Endothelial cell of umbilical vein (primary cell): ENCODE data around the gene CDKN3. TPM values are rescaled to one million over a fixed set of nuclear protein-coding genes. Genes with fewer than 3 reads are reported as not detected.

ENCODE experiments used
- BruUV-seq: library from RNA; stranded (reverse); fragments of 400-500 nt; replicated peaks from 2 replicates; lab custom pipeline; 2021; lab: Mats Ljungman, UMichigan
- CTCF ChIA-PET: fragments of 300-600, 350-600 bp; sonication (Branson Sonifier 250); formaldehyde crosslinking; loops from one replicate; lab custom pipeline; 2021; ENCODE audit warnings: antibody characterized with exemption, inconsistent platforms; lab: Charles Lee
- POLR2A ChIA-PET: fragments of 300-600, 350-600 bp; sonication (Branson Sonifier 250); formaldehyde crosslinking; loops from one replicate; lab custom pipeline; 2021; ENCODE audit warnings: antibody characterized with exemption, inconsistent platforms; lab: Charles Lee
- DNase-seq: peaks from one replicate; pipeline ENCODE4 v3.0.0-alpha.2; 2011; ENCODE audit warnings: low read depth, low spot score
- FAIRE-seq: peaks from 2 replicates; lab custom pipeline; 2011; peaks lifted over from hg19 to GRCh38; lab: Jason Lieb, UNC
- H2AFZ ChIP-seq: 2 replicates; pipeline ENCODE4 v1.6.0; 2012; ENCODE audit warnings: low read depth, low read length, control low read depth, inconsistent platforms
- H3K27ac ChIP-seq: 2 replicates; pipeline ENCODE4 v1.5.1; 2011; ENCODE audit warnings: low read depth, mild to moderate bottlenecking, control low read depth, low read length, moderate library complexity; ENCODE audit not compliant: insufficient read depth
- H3K27me3 ChIP-seq, 2 experiments: 2 replicates each; pipeline versions ENCODE4 v1.6.0 to v1.6.1; 2011; ENCODE audit warnings: low read length in 2 of 2, mixed read lengths in 1 of 2; ENCODE audit not compliant: control insufficient read depth in 2 of 2, insufficient read depth in 2 of 2
- H3K36me3 ChIP-seq, 2 experiments: 2 replicates in 1 of 2; 3 replicates in 1 of 2; pipeline ENCODE4 v1.5.1; 2011; ENCODE audit warnings: low read length in 2 of 2, mild to moderate bottlenecking in 1 of 2, moderate library complexity in 1 of 2; ENCODE audit not compliant: control insufficient read depth in 2 of 2, insufficient read depth in 2 of 2; ENCODE audit errors: extremely low read depth in 1 of 2
- H3K4me1 ChIP-seq: 3 replicates; pipeline ENCODE4 v1.5.1; 2011; ENCODE audit warnings: mild to moderate bottlenecking, low read length; ENCODE audit not compliant: control insufficient read depth, insufficient read depth; ENCODE audit errors: extremely low read depth
- H3K4me2 ChIP-seq: 2 replicates; pipeline ENCODE4 v1.6.1; 2011; ENCODE audit warnings: low read length, control low read depth, mixed read lengths; ENCODE audit not compliant: insufficient read depth
- H3K4me3 ChIP-seq, 3 experiments: fragments of 200-600 bp in 1 of 3; sonication (generic), shearing (Covaris generic) in 1 of 3; replicated peaks in 1 of 3; 2 replicates each; pipeline ENCODE4 v1.5.1; 2011 to 2016; ENCODE audit warnings: control low read depth in 3 of 3, low read length in 3 of 3, mild to moderate bottlenecking in 2 of 3, inconsistent platforms in 1 of 3, low read depth in 1 of 3, moderate library complexity in 1 of 3; ENCODE audit not compliant: insufficient read depth in 1 of 3
- H3K79me2 ChIP-seq: 2 replicates; pipeline ENCODE4 v1.6.0; 2012; ENCODE audit warnings: low read length, inconsistent platforms; ENCODE audit not compliant: control insufficient read depth, insufficient read depth
- H3K9ac ChIP-seq: replicated peaks from 2 replicates; pipeline ENCODE3; 2011; ENCODE audit warnings: low read length, control low read depth; ENCODE audit not compliant: insufficient read depth; ENCODE audit errors: extremely low read depth
- H3K9me1 ChIP-seq: replicated peaks from 3 replicates; pipeline ENCODE4 v1.6.0; 2011; ENCODE audit warnings: mild to moderate bottlenecking, low read length; ENCODE audit not compliant: control insufficient read depth, insufficient read depth; ENCODE audit errors: extremely low read depth
- H3K9me3 ChIP-seq: replicated peaks from 2 replicates; pipeline ENCODE4 v1.5.1; 2012; ENCODE audit warnings: low read length, inconsistent platforms; ENCODE audit not compliant: control insufficient read depth, insufficient read depth
- H4K20me1 ChIP-seq: replicated peaks from 2 replicates; pipeline ENCODE3; 2011; ENCODE audit warnings: mild to moderate bottlenecking, low read length; ENCODE audit not compliant: control insufficient read depth, insufficient read depth; ENCODE audit errors: extremely low read depth
- CTCF ChIP-seq, 2 donors: IDR thresholded peaks; 1 replicate in 1 of 2; 2 replicates in 1 of 2; pipeline ENCODE4 v1.5.1; 2011; ENCODE audit warnings: low read length in 2 of 2, mild to moderate bottlenecking in 2 of 2, moderate library complexity in 2 of 2, control low read depth in 1 of 2, inconsistent platforms in 1 of 2, low read depth in 1 of 2; ENCODE audit not compliant: insufficient read depth in 1 of 2; ENCODE audit errors: extremely low read depth in 1 of 2
- EZH2 ChIP-seq: IDR thresholded peaks from 2 replicates; pipeline ENCODE4 v1.6.1; 2012; ENCODE audit warnings: borderline replicate concordance, low read depth, mild to moderate bottlenecking, moderate library complexity, low read length, inconsistent platforms; ENCODE audit not compliant: severe bottlenecking
- FOS ChIP-seq: IDR thresholded peaks from 2 replicates; pipeline ENCODE4 v1.6.1; 2011; ENCODE audit warnings: mild to moderate bottlenecking, low read length, moderate library complexity, borderline replicate concordance; ENCODE audit not compliant: insufficient read depth
- GATA2 ChIP-seq: IDR thresholded peaks from 2 replicates; pipeline ENCODE4 v1.7.0; 2011; ENCODE audit warnings: low read depth, mild to moderate bottlenecking, moderate library complexity, mixed read lengths, low read length; ENCODE audit not compliant: insufficient read length, insufficient read depth
- JUN ChIP-seq: IDR thresholded peaks from 2 replicates; pipeline ENCODE4 v1.6.1; 2011; ENCODE audit warnings: borderline replicate concordance, low read depth; ENCODE audit not compliant: insufficient read length, insufficient read depth
- MYC ChIP-seq: IDR thresholded peaks from one replicate; pipeline ENCODE4 v1.6.1; 2011; ENCODE audit warnings: mild to moderate bottlenecking, low read depth, low read length
- POLR2A ChIP-seq: IDR thresholded peaks from 2 replicates; pipeline ENCODE4 v1.6.1; 2012; ENCODE audit warnings: low read depth, mild to moderate bottlenecking, control low read depth, low read length
- POLR2AphosphoS5 ChIP-seq: IDR thresholded peaks from 2 replicates; pipeline ENCODE4 v1.6.1; 2012; ENCODE audit warnings: low read depth, mild to moderate bottlenecking, control low read depth, low read length, moderate library complexity; ENCODE audit not compliant: insufficient read depth
- dilution Hi-C: fragments of 300-500 bp; cut with MboI; formaldehyde crosslinking; loops from one replicate; pipeline ENCODE4 v1.15.0; 2019; ENCODE audit warnings: low sequenced_read_pairs; ENCODE audit not compliant: extremely low pct_ligation_motif_present
- intact Hi-C: fragments of 100-400 bp; cut with micrococcal nuclease; formaldehyde crosslinking; loops from one replicate; pipeline ENCODE4 v1.10.0; 2022
- polyA plus RNA-seq, 4 experiments: library from polyadenylated mRNA; depleted of rRNA in 3 of 4; stranded (reverse) in 3 of 4; unstranded in 1 of 4; fragments of >200 nt; gene quantifications; 2 replicates each; pipeline versions ENCODE4 v1.2.1 to v1.2.3, GENCODE V29; 2011 to 2012; ENCODE audit warnings: missing spikeins in 1 of 4
- total RNA-seq: library from RNA; stranded (reverse); gene quantifications from 2 replicates; pipeline ENCODE4 v1.2.3, GENCODE V29; 2021
- TF ChIP-seq, protein P1 (sequence below): IDR thresholded peaks from 2 replicates; pipeline ENCODE4 v1.6.1; 2011; ENCODE audit not compliant: insufficient read depth, insufficient read length

The CDKN3 gene
- total and polyA plus RNA-seq, 2 donors (not counting 3 experiments of a cell fraction or from before 2014, with no cell fraction given), result 36.6 to 52.0 TPM

- FAIRE-seq, result no peak
Measured at GRCh38 chr14:54353694-54354093, 43.1 kb upstream of the CDKN3 start.

More at GRCh38 chr14:54353694-54354093, 43.1 kb upstream of the CDKN3 start:
- H3K27me3 ChIP-seq, result no peaks in the 10 kb centered on the region
- H4K20me1 ChIP-seq, result no peaks in the 10 kb centered on the region
- H3K4me2 ChIP-seq, result no peak overlapping the region
- no peaks in the 10 kb centered on the region for H3K4me1 ChIP-seq
- H3K36me3 ChIP-seq, result no peaks in the 10 kb centered on the region
- no peaks in the 10 kb centered on the region for H3K79me2 ChIP-seq
- POLR2A ChIA-PET, result interaction anchor here (0.7 kb wide), 1 partner anchor 1136 kb away, joined by 3 read pairs; no protein-coding TSS in a partner anchor
- CTCF ChIA-PET, result interaction anchor here (0.6 to 1.4 kb wide), 2 partner anchors 67 to 144 kb away, joined by 3 read pairs; no protein-coding TSS in a partner anchor
- intact Hi-C loops, result no loop called here
- no TSS peak for BruUV-seq
- DNase-seq, result no peak
- TF ChIP-seq POLR2A (no peak), FOS (no peak), EZH2 (no peak), POLR2AphosphoS5 (no peak), MYC (no peak), GATA2 (no peak), CTCF (IDR thresholded peaks at IDR 0.05; ENCODE audit: extremely low read depth in 1 of 2, insufficient read depth in 1 of 2, low read depth in 1 of 2, low read length in 2 of 2) (no peak), JUN (no peak)
- TF ChIP-seq, protein P1, sequence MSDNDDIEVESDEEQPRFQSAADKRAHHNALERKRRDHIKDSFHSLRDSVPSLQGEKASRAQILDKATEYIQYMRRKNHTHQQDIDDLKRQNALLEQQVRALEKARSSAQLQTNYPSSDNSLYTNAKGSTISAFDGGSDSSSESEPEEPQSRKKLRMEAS, result no peak
- H3K4me3 ChIP-seq, result no peak overlapping the region
- no peak overlapping the region for H3K9ac ChIP-seq
- H3K9me3 ChIP-seq, result no peaks in the 10 kb centered on the region
- H3K9me1 ChIP-seq, result no peaks in the 10 kb centered on the region
- no peak overlapping the region for H3K27ac ChIP-seq
- H2AFZ ChIP-seq, result no peak overlapping the region
- dilution Hi-C loops, result no loop called here
